ENCODE measurements around the gene MARK2.
"Not testable (repeated sequence)": the region's sequence is repeated elsewhere in the genome, so short reads cannot be mapped to it uniquely, and the experiment has no call there.

- not testable (repeated sequence) for TF ChIP-seq CTCF, POLR2AphosphoS5, POLR2A, EP300 (IDR thresholded peaks at IDR 0.05)
Measured at GRCh38 chr11:63810383-63810782, 28.5 kb upstream of the MARK2 start.
